HepG2 (cell line): ENCODE measurements around the gene ANKS3.

ENCODE experiments used
- ATF7 ChIP-seq, 2 experiments: fragments of 450-650 bp in 1 of 2; sonication (generic) in 1 of 2; formaldehyde crosslinking in 1 of 2; IDR thresholded peaks; 2 replicates each; pipeline versions ENCODE4 v1.4.0 to v1.6.1; 2016 to 2020; ENCODE audit warnings: antibody characterized with exemption in 1 of 2, mild to moderate bottlenecking in 1 of 2, missing genetic modification reagents in 1 of 2
- ELF1 ChIP-seq: sonication (generic); formaldehyde crosslinking; IDR thresholded peaks from 2 replicates; pipeline ENCODE4 v1.4.0; 2020; ENCODE audit warnings: missing genetic modification reagents
- STAT5B ChIP-seq: sonication (generic); formaldehyde crosslinking; IDR thresholded peaks from 2 replicates; pipeline ENCODE4 v1.4.0; 2020; ENCODE audit warnings: missing genetic modification reagents
- TCF12 ChIP-seq, 2 experiments: fragments of 450-650 bp in 1 of 2; sonication (generic) in 1 of 2; formaldehyde crosslinking in 1 of 2; IDR thresholded peaks; 2 replicates each; pipeline versions ENCODE4 v1.6.1 to v1.8.0; 2017 to 2022; ENCODE audit warnings: antibody characterized with exemption in 1 of 2, mild to moderate bottlenecking in 1 of 2, missing genetic modification reagents in 1 of 2, moderate library complexity in 1 of 2

- no peak for TF ChIP-seq ATF7 (IDR thresholded peaks at IDR 0.05)
- no peak for TF ChIP-seq ATF7 (CRISPR knock-in tag; IDR thresholded peaks at IDR 0.05)
- TF ChIP-seq STAT5B, result no peak
- no peak for TF ChIP-seq TCF12 (IDR thresholded peaks at IDR 0.05)
- TF ChIP-seq TCF12 (CRISPR knock-in tag; IDR thresholded peaks at IDR 0.05), result no peak
- no peak for TF ChIP-seq ELF1 (CRISPR knock-in tag)
Measured at GRCh38 chr16:4780235-4780634, 46.2 kb upstream of the ANKS3 start.
